Fibroblast of skin of back (primary cell): Measurements from ENCODE around the gene CD7. TPM values are rescaled to one million over a fixed set of nuclear protein-coding genes. Genes with fewer than 3 reads are reported as not detected.
"Not testable (repeated sequence)": the region's sequence is repeated elsewhere in the genome, so short reads cannot be mapped to it uniquely, and the experiment has no call there.

Experiments used
- DNase-seq: peaks from one replicate; pipeline ENCODE4 v3.0.0-alpha.2; 2013
- polyA plus RNA-seq, 2 experiments: library from polyadenylated mRNA; unstranded; fragments of 120-200 nt; gene quantifications; one replicate each; pipeline ENCODE4 v1.2.1, GENCODE V29; 2013; ENCODE audit not compliant: insufficient read length in 2 of 2

The CD7 gene
- not detected for polyA plus RNA-seq (2013, experiment 1 of 2; ENCODE audit: insufficient read length)
- not detected for polyA plus RNA-seq (2013, experiment 2 of 2; ENCODE audit: insufficient read length)

DNA sequence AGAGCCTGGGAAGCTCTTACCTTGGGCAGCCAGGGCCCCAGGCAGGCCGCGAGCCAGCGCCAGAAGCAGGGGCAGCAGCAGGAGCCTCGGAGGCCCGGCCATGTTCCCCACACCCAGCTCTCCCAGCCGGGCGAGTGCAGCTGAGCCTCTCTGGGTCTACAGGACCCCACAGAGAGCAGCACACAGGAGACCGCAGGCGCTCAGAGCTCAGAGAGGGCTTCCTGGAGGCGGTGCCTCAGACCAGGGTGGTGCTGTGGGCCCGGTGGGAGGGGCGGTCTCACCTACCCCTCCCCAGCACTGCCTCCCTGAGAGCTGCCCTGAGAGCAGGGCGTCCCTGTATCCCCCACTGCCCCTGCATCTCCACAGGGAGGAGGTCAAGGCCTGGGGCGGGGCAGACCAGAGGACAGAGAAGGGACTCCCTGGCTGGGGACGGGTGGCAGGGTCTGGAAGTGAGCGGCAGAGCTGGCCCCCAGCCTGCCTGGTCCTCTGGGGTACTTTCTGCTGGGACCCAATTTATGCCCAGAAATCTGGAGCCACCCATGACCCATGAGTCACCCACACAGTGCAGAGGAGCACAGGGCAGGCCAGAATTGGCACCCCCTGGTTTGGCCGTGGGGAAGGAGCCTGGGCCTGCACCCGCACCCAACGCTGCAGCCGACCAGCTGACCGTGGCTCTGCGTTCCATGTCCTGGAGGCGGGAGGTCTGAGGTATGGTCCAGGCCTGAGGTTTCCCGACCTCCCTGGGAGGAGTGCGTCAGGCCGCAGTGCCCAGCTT, at the start of gene CD7:
CD7 (minus strand) TSS at position 215 of the 775 bp plus-strand sequence; CDS start at position 102, 113 bp downstream.
- DNase-seq, result no peak

DNA sequence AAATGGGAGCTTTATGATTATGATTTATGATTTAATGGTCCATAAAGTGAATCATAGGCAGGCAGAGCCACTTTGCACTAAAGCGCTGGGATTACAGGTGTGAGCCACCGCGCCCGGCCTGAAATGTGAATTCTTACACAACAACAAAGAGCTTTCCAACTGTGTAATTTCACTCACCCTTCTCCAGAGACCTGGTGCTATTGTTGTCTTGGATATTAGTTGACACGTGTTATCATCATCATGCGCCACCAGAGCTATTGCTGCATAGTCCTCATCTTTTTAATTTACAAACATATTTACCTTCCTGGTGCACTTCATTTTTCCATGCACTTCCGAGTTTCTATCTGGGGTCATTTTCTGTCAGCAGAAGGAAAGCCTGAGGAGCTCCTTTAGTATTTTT, 49.3 kb upstream of the CD7 start:
- DNase-seq, result no peak

- no peak for DNase-seq
Measured at GRCh38 chr17:82365606-82366295, 48.3 kb upstream of the CD7 start.

DNA sequence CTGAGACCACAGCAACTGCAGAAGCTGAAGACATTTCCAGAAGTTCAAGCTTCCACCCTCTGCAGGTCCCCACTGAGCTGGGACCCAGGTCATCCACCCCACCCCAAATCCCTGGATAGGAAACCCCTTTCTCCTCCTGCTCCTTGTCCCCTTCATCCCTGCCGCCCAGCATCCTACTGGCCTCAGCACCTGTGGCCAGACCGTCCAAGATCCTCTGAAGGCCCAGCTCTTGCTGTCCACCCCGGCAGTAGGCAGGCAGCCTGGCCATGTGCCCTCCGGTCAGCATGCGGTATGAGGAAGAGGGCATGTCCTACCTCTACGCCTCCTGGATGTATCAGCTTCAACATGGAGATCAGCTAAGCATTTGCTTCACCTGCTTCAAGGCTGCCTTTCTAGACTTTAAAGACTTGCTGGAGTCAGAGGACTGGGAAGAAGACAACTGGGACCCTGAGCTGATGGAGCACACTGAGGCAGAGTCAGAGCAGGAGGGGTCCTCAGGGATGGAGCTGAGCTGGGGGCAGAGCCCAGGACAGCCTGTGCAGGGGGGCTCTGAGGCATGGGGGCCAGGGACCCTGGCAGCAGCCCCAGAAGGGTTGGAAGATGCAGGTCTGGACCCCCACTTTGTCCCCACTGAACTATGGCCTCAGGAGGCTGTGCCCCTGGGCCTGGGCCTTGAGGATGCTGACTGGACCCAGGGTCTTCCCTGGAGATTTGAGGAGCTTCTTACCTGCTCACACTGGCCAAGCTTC, 44.7 kb upstream of the CD7 start:
- no peak for DNase-seq

DNA sequence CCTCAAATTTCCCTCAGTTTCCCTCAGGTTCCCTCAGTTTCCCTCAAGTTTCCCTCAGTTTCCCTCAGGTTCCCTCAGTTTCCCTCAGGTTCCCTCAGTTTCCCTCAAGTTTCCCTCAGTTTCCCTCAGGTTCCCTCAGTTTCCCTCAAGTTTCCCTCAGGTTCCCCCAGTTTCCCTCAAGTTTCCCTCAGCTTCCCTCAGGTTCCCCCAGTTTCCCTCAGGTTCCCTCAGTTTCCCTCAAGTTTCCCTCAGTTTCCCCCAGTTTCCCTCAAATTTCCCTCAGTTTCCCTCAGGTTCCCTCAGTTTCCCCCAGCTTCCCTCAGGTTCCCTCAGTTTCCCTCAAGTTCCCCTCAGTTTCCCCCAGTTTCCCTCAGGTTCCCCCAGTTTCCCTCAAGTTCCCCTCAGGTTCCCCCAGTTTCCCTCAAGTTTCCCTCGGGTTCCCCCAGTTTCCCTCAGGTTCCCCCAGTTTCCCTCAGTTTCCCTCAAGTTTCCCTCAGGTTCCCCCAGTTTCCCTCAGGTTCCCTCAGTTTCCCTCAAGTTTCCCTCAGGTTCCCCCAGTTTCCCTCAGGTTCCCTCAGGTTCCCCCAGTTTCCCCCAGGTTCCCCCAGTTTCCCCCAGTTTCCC, 42.2 kb upstream of the CD7 start:
- DNase-seq, result not testable (repeated sequence)

DNA sequence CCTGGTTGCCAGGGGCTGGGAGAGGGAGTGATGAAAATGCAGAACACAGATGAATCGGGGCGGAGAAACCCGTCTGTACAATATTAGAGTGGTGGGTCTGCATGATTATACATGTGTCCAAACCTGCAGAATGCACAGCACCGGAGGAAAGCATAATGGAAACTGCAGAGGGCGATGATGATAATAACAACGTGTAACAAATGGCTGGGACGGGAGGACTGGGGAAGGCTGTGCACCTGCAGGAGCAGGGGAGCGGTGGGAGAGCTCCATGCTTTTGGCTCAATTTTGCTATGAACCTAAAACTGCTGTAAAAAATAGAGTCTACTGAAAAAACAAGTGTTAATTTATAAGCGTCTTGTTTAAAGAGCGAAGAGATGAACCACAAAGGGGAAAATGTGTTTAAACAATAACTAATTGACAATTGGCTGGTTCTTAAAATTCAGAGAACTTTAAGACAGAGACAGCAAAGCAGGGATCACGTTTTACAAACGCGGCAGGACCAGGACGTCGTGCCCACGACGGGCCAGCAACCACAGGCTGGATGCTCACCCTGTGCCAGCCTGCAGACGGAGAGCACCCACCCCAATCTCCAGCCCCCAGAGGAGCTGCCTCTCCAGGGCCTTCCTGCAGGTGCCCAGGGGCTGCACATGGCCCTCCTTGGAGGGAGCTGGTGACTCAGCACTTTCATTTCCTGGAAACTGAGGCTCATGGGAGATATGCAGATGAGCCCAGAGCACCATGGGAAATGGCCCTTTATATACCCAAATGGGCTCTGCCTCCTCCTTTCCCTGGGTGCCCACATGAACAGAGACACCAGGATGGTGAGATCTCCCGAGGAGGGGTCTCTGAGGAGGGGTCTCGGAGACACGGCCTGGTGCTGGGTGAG, 41.3 kb upstream of the CD7 start, which contains the start of gene TEX19:
TEX19 (plus strand) TSS at position 783 of the 886 bp plus-strand sequence. CDS start 2,904 bp downstream, outside the sequence.
- peak; percentile 26 for DNase-seq

GRCh38 chr17:82357394-82357793, 40.0 kb upstream of the CD7 start:
- DNase-seq, result no peak

DNA sequence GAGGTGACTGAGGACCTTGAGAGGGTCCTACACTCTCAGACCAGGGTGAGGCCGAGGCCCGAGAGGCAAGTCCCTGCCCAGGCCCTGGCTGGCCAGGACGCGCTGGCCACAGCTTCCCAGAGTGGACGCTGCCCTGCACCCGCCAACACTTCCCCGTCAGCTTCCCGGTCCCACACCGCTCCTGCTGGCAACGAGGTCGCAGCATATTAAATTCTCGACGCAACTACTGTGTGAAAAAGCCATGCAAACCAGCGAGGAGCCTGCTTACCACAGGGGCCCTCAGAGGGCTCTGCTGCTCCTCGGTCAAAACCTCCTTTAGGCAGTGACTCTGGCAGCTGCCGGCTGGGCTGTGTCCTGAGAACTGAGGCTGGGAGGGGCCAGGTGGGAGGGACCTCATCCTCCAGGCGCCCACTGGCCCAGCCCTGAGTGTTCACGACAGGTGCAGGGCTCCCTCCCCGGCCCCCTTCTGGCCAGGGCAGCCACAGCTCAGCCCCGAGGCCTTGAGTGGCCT, 39.5 kb upstream of the CD7 start:
- DNase-seq, result no peak

DNA sequence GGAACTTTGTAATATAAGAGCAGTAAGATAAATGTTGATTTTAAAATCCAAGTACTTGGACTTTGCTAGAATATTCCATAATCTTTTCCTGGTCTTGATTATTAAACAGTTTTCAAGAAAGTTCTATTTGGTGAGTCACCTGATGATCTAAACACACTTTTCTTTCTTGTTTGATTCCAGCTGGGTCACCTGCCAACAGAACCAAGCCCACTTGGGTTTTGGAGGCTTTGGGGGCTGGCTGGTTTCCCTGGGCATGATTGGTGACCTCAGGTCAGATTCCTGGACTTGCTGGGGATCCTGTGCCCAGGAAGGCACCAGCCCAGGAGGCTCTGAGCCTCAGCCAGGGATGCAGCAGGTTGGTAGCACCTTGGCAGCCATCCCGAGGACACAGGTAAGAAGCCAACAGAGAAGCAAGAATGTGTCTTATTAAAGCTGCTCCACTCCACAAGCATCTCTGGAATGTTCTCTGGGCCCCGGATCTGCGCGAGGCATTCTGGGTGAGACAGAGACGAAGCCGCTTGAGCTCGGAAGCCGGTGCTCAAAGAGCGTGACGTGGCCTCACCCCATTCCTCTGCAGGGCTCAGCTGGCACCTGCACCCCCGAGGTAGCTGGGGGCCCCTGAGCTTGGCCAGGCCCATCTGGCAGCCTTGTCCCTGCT, 38.5 kb upstream of the CD7 start:
- no peak for DNase-seq

GRCh38 chr17:82354804-82355308, 37.4 kb upstream of the CD7 start:
- no peak for DNase-seq

DNA sequence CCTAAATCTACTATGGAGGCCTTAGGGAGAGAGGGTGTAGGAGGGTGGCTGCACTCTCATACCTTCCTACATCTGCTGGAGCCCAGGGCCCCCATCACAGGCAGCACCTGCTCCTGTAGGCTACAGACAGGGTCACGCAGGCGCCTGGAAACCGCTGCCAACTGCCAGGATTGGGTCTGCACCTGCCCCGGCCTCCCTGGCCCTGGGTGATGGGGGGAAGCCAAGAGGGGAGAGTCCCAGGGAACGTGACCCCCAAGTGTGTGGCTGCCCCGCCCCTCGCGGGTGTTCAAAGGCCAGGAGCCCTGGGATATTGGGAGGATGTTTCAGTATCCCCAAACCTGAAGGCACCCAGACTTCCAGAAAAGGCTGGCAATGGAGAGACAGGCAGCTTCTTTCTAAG, 36.1 kb upstream of the CD7 start:
- DNase-seq, result no peak

DNA sequence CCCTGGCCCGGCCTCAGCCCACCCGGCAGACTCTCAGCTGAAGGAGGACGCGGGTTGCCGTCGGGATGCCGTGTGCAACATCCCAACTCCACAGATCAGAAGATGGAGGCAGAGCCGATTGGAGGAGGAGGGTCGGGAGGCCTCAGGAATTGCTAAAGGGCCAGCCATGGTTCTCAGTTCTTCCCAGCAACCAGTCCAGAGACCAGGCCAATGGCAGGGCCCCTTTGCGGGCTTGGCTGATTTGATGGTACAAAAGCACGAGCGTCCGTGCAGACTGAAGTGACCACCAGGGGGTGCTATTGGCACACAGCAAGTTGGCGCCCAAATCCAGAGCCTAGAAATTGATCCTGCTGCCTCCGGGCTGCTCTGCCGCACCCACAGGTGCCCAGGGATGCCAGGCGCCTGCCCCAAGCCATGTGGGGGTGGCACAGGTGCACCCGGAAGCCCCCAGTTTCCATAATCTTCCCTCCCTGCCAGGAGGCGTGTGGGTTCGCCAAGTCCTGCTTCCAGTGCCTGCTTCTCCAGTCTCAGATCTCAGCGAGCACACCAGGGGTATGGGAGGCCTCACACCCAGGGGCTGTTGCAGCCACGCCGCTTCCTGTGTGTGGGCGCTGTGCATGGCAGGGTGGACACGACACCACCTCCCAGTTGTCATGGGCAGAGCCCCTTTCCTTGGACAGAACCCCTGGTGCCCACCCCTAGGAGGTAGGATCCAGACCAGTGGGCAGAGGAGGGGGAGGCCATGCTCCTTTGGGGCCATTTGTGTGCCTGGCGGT, 34.5 kb upstream of the CD7 start:
- DNase-seq, result peak; percentile 74

GRCh38 chr17:82351254-82351712, 33.9 kb upstream of the CD7 start:
- no peak for DNase-seq

DNA sequence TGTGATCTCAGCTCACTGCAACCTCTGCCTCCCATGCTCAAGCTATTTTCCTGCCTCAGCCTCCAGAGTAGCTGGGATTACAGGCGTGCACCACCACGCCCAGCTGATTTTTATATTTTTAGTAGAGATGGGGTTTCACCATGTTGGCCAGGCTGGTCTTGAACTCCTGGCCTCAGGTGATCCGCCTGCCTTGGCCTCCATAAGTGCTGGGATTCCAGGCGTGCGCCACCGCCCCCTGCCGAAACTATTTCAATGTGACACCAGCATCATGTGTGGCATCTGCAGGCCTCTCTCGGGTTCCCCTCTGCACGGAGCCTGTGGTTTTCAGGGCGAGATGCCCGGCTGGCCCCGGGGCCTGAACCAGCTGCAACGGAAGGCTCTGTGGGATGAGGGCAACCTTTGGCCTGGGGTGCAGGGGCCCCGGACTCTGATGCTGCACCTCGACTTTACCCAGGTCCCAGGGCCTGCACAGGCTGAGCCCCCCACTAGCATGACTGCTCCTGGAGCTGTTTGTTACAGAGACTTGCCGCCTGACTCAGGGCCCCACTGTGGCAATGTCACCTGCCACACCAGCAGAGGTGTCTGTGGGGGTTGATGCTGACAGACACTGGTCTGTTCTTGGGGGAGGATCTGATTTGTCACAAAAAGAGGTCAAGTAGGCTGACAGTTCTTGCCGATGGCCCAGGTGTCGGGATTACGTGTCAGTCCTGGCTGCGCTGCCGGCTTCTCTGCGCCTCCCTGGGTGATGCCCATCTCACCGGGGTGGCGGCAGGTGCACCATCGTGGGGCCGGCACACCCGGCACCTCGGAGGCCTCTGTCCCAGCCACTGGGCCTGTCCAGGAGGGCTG, 33.0 kb upstream of the CD7 start:
- no peak for DNase-seq

DNA sequence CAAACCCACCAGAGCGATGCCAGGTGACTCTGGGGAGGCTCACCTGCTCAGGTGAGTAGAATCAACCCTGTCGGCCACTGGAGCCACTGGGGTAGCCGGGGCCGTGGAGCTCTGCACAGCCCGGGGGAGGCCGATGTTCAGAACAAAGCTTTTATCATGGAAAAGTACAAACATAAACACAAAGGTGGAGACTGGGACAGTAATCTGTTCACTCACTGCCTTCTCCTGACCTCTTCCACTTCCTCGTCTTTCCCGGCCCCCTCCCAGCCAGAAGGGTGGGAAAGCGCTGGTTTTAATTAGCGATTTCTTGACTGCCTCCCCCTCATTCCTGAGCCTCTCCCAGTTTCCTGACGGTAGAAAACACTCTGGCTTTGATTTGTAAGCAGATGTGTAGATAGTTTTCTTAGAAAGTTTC, 31.9 kb upstream of the CD7 start:
- DNase-seq, result no peak

GRCh38 chr17:82348866-82349265, 31.5 kb upstream of the CD7 start:
- no peak for DNase-seq

- no peak for DNase-seq
Measured at GRCh38 chr17:82348434-82348833, 31.0 kb upstream of the CD7 start.

DNA sequence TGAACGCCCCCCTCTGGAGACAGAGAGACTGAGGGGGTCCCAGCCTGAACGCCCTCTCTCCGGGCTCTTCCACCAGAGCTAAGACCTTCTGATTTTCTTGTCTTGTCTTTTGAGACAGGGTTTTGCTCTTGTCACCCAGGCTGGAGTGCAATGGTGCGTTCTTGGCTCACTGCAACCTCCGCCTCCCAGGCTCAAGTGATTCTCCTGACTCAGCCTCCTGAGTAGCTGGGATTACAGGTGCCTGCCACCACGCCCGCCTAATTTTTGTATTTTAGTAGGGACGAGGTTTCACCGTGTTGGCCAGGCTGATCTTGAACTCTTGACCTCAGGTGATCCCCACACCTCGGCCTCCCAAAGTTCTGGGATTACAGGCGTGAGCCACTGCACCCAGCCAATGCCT, 30.6 kb upstream of the CD7 start:
- DNase-seq, result not testable (repeated sequence)
